Measurements from ENCODE around the gene IPO4.

GRCh38 chr14:24238123-24238522 lies 49.5 kb upstream of the IPO4 start:
- TF ChIP-seq POLR2AphosphoS5 (IDR thresholded peaks at IDR 0.05; ENCODE audit: control insufficient read depth, insufficient read depth, low read depth, low read length) (no peak), PTTG1 (tag; IDR thresholded peaks at IDR 0.05; ENCODE audit: low read depth) (no peak), SP1 (CRISPR knock-in tag; IDR thresholded peaks at IDR 0.05) (no peak), KDM4B (IDR thresholded peaks at IDR 0.05; ENCODE audit: borderline replicate concordance in 2 of 2, low read depth in 1 of 2) (no peak), CBX3 (IDR thresholded peaks at IDR 0.05; ENCODE audit: borderline replicate concordance in 1 of 2, low read length in 2 of 2) (no peak)
